CD4-positive, alpha-beta memory T cell (primary cell): ENCODE data around the gene RARG. TPM values are rescaled to one million over a fixed set of nuclear protein-coding genes. Genes with fewer than 3 reads are reported as not detected.
A peak's percentile ranks its signal among the peaks of the same experiment; 100 is the strongest.

Experiments
- CTCF ChIA-PET: fragments of 350-600 bp; sonication (Branson Sonifier 250); formaldehyde crosslinking; loops from one replicate; lab custom pipeline; 2021; ENCODE audit warnings: inconsistent platforms; ENCODE audit not compliant: partially characterized antibody; lab: Charles Lee
- POLR2A ChIA-PET: fragments of 350-600 bp; sonication (Branson Sonifier 250); formaldehyde crosslinking; loops from one replicate; lab custom pipeline; 2021; ENCODE audit not compliant: partially characterized antibody; lab: Charles Lee
- DNase-seq, 5 donors: peaks; one replicate each; pipeline versions ENCODE4 v3.0.0 to v3.0.0-alpha.2; 2020 to 2022; ENCODE audit warnings: mixed read lengths in 1 of 5
- H3K27ac ChIP-seq: one replicate; pipeline ENCODE4 v1.7.0; 2013; ENCODE audit warnings: low read depth, low read length
- H3K27me3 ChIP-seq: 2 replicates; pipeline ENCODE4 v1.7.0; 2013; ENCODE audit warnings: mild to moderate bottlenecking, low read length, moderate library complexity; ENCODE audit not compliant: insufficient read depth
- H3K36me3 ChIP-seq: 2 replicates; pipeline ENCODE4 v1.7.0; 2013; ENCODE audit warnings: mild to moderate bottlenecking, low read length, moderate library complexity; ENCODE audit not compliant: insufficient read depth
- H3K4me1 ChIP-seq: 2 replicates; pipeline ENCODE4 v1.7.0; 2013; ENCODE audit warnings: mild to moderate bottlenecking, low read length, moderate library complexity; ENCODE audit not compliant: insufficient read depth
- H3K4me3 ChIP-seq, 2 donors: one replicate each; pipeline ENCODE4 v1.7.0; 2013; ENCODE audit warnings: low read length in 2 of 2, mild to moderate bottlenecking in 1 of 2
- H3K9me3 ChIP-seq, 2 donors: one replicate each; pipeline ENCODE4 v1.7.0; 2013; ENCODE audit warnings: low read length in 2 of 2, control low read depth in 1 of 2; ENCODE audit not compliant: control insufficient read depth in 1 of 2
- H3K27ac Mint-ChIP-seq, 7 donors: one replicate each; pipeline ENCODE4 v1.8.0; 2020 to 2021; ENCODE audit warnings: mixed read lengths in 7 of 7, mild to moderate bottlenecking in 6 of 7, inconsistent platforms in 3 of 7, moderate library complexity in 3 of 7
- H3K27me3 Mint-ChIP-seq, 2 donors: one replicate each; pipeline ENCODE4 v1.8.0; 2020 to 2021; ENCODE audit warnings: mixed read lengths in 2 of 2
- H3K36me3 Mint-ChIP-seq, 2 donors: one replicate each; pipeline ENCODE4 v1.8.0; 2020 to 2021; ENCODE audit warnings: mixed read lengths in 2 of 2, inconsistent platforms in 1 of 2, mild to moderate bottlenecking in 1 of 2
- H3K4me1 Mint-ChIP-seq, 4 donors: one replicate each; pipeline ENCODE4 v1.8.0; 2020 to 2021; ENCODE audit warnings: mixed read lengths in 4 of 4, mild to moderate bottlenecking in 1 of 4
- H3K4me3 Mint-ChIP-seq, 8 donors: one replicate each; pipeline ENCODE4 v1.8.0; 2020 to 2021; ENCODE audit warnings: mixed read lengths in 8 of 8, mild to moderate bottlenecking in 7 of 8, moderate library complexity in 6 of 8, inconsistent platforms in 3 of 8
- H3K9me3 Mint-ChIP-seq, 8 donors: one replicate each; pipeline ENCODE4 v1.8.0; 2020 to 2021; ENCODE audit warnings: mixed read lengths in 8 of 8, mild to moderate bottlenecking in 5 of 8, inconsistent platforms in 3 of 8, moderate library complexity in 1 of 8
- intact Hi-C: fragments of 100-400 bp; cut with micrococcal nuclease; formaldehyde crosslinking; loops from one replicate; pipeline ENCODE4 v1.15.1; 2023
- polyA plus RNA-seq, 2 donors: library from polyadenylated mRNA; unstranded; fragments of 300-500 nt; fragmentation: Illumina TruSeq; gene quantifications; one replicate each; pipeline ENCODE4 v1.2.3, GENCODE V29; 2021
- total RNA-seq, 2 experiments: library from RNA; stranded (reverse); gene quantifications; one replicate each; pipeline ENCODE4 v1.2.3, GENCODE V29; 2021

The RARG gene
- total and polyA plus RNA-seq, 4 experiments from 2014 or later: 13.2 to 86.0 (median 54.9) TPM

GRCh38 chr12:53232646-53233461 is 845 bp upstream of the RARG start:
- H3K4me3 ChIP-seq: peak overlapping the region; percentile 63 to 90
- Mint-ChIP-seq H3K4me1 (peaks cover 60 to 90% (median 75%) of the 10 kb centered on the region in 4 donors), H3K27me3 (no peaks in the 10 kb centered on the region), H3K27ac (peak overlapping the region; percentile 89 to 98 (median 95)), H3K4me3 (peak overlapping the region; percentile 87 to 98 (median 93)), H3K9me3 (no peaks in the 10 kb centered on the region), H3K36me3 (peaks cover 0 to 8% of the 10 kb centered on the region in 2 donors)
- ChIA-PET POLR2A (interaction anchor here (0.5 to 16.9 kb wide), 6 partner anchors 15 to 128 kb away, joined by 3 to 333 read pairs (median 6); partner anchors contain the start of gene ITGB7), CTCF (interaction anchor here (0.7 to 2.4 kb wide), 9 partner anchors 10 to 36 kb away, joined by 3 to 7 read pairs (median 4); no protein-coding TSS in a partner anchor)
- H3K27ac ChIP-seq: peak overlapping the region; percentile 71
- peak; percentile 51 to 79 (median 66) for DNase-seq
- no peaks in the 10 kb centered on the region for H3K9me3 ChIP-seq
- intact Hi-C loops: loop anchor here (1.0 kb wide), 2 partner anchors 13 to 18 kb away; no protein-coding TSS in a partner anchor
- H3K4me1 ChIP-seq: peaks cover 92% of the 10 kb centered on the region
- H3K36me3 ChIP-seq: peaks cover under 1% of the 10 kb centered on the region
- H3K27me3 ChIP-seq: no peaks in the 10 kb centered on the region

- H3K4me3 ChIP-seq: peak overlapping the region; percentile 54 to 57
- no peaks in the 10 kb centered on the region for H3K27me3 ChIP-seq
- no peak for DNase-seq
- ChIA-PET CTCF (interaction anchor here (1.2 to 2.4 kb wide), 3 partner anchors 16 to 22 kb away, joined by 3 to 6 read pairs (median 5); no protein-coding TSS in a partner anchor), POLR2A (interaction anchor here (1.1 to 16.9 kb wide), 2 partner anchors 13 to 25 kb away, joined by 4 to 333 read pairs; partner anchors contain the start of gene ITGB7)
- peaks cover 3% of the 10 kb centered on the region for H3K36me3 ChIP-seq
- H3K9me3 ChIP-seq: no peaks in the 10 kb centered on the region
- Mint-ChIP-seq H3K4me1 (peaks cover 54 to 89% (median 73%) of the 10 kb centered on the region in 4 donors), H3K27ac (peak overlapping the region in 6 of 7 donors; percentile 48 to 98 (median 90)), H3K9me3 (no peaks in the 10 kb centered on the region), H3K27me3 (no peaks in the 10 kb centered on the region), H3K36me3 (peaks cover 5 to 17% of the 10 kb centered on the region in 2 donors), H3K4me3 (peak overlapping the region; percentile 72 to 89 (median 80))
- H3K4me1 ChIP-seq: peaks cover 90% of the 10 kb centered on the region
- intact Hi-C loops: no loop called here
- H3K27ac ChIP-seq: peak overlapping the region; percentile 68
Measured at GRCh38 chr12:53231671-53231920, 413 bp downstream of the RARG start.

- peak overlapping the region; percentile 68 for H3K27ac ChIP-seq
- H3K9me3 Mint-ChIP-seq: no peaks in the 10 kb centered on the region
- ChIA-PET POLR2A (interaction anchor here (0.8 to 16.9 kb wide), 5 partner anchors 12 to 65 kb away, joined by 3 to 333 read pairs (median 4); partner anchors contain the start of gene PFDN5), CTCF (interaction anchor here (0.8 to 1.3 kb wide), 2 partner anchors 14 to 24 kb away, joined by 3 to 6 read pairs; no protein-coding TSS in a partner anchor)
- H3K27me3 ChIP-seq: no peaks in the 10 kb centered on the region
- H3K27ac Mint-ChIP-seq: peak overlapping the region; percentile 73 to 98 (median 90)
- peaks cover 44 to 86% (median 69%) of the 10 kb centered on the region in 4 donors for H3K4me1 Mint-ChIP-seq
- peak overlapping the region; percentile 16 to 85 (median 70) for H3K4me3 Mint-ChIP-seq
- H3K4me1 ChIP-seq: peaks cover 85% of the 10 kb centered on the region
- DNase-seq: peak in 1 of 5 donors; percentile 58
- H3K4me3 ChIP-seq: no peak overlapping the region
- H3K36me3 Mint-ChIP-seq: peaks cover 5 to 17% of the 10 kb centered on the region in 2 donors
- H3K27me3 Mint-ChIP-seq: no peaks in the 10 kb centered on the region
- no peaks in the 10 kb centered on the region for H3K9me3 ChIP-seq
- H3K36me3 ChIP-seq: peaks cover 3% of the 10 kb centered on the region
- intact Hi-C loops: no loop called here
Measured at GRCh38 chr12:53230108-53230845, 1.7 kb downstream of the RARG start.

GRCh38 chr12:53229454-53229853 is 2.6 kb downstream of the RARG start:
- no peaks in the 10 kb centered on the region for H3K27me3 ChIP-seq
- ChIA-PET POLR2A (interaction anchor here (0.8 to 16.9 kb wide), 7 partner anchors 11 to 66 kb away, joined by 3 to 333 read pairs (median 4); partner anchors contain the start of gene PFDN5), CTCF (interaction anchor here (0.8 to 1.4 kb wide), 2 partner anchors 9 to 13 kb away, joined by 3 to 4 read pairs; no protein-coding TSS in a partner anchor)
- no peaks in the 10 kb centered on the region for H3K9me3 Mint-ChIP-seq
- no peak for DNase-seq
- peak overlapping the region; percentile 73 to 98 (median 86) for H3K27ac Mint-ChIP-seq
- peak overlapping the region in 6 of 8 donors; percentile 5 to 68 (median 40) for H3K4me3 Mint-ChIP-seq
- H3K4me3 ChIP-seq: no peak overlapping the region
- H3K4me1 ChIP-seq: peaks cover 85% of the 10 kb centered on the region
- intact Hi-C loops: no loop called here
- peaks cover 3% of the 10 kb centered on the region for H3K36me3 ChIP-seq
- H3K36me3 Mint-ChIP-seq: peaks cover 5 to 17% of the 10 kb centered on the region in 2 donors
- H3K9me3 ChIP-seq: no peaks in the 10 kb centered on the region
- H3K27me3 Mint-ChIP-seq: no peaks in the 10 kb centered on the region
- peaks cover 47 to 86% (median 70%) of the 10 kb centered on the region in 4 donors for H3K4me1 Mint-ChIP-seq
- no peak overlapping the region for H3K27ac ChIP-seq

GRCh38 chr12:53227836-53228235 is 4.2 kb downstream of the RARG start:
- intact Hi-C loops: no loop called here
- peaks cover 52 to 87% (median 72%) of the 10 kb centered on the region in 4 donors for H3K4me1 Mint-ChIP-seq

GRCh38 chr12:53227341-53227740 is 4.7 kb downstream of the RARG start:
- no peak overlapping the region for H3K4me3 ChIP-seq
- ChIA-PET POLR2A (interaction anchor here (1.3 to 1.5 kb wide), 3 partner anchors 8 to 27 kb away, joined by 3 to 5 read pairs (median 3); a partner anchor contains a TSS), CTCF (no interaction called here)
- peaks cover 5 to 18% of the 10 kb centered on the region in 2 donors for H3K36me3 Mint-ChIP-seq
- H3K9me3 ChIP-seq: no peaks in the 10 kb centered on the region
- H3K4me3 Mint-ChIP-seq: peak overlapping the region in 3 of 8 donors; percentile 36 to 55 (median 53)
- no peaks in the 10 kb centered on the region for H3K27me3 ChIP-seq
- H3K4me1 ChIP-seq: peaks cover 85% of the 10 kb centered on the region
- H3K27ac Mint-ChIP-seq: peak overlapping the region in 4 of 7 donors; percentile 59 to 98 (median 84)
- no peaks in the 10 kb centered on the region for H3K9me3 Mint-ChIP-seq
- peaks cover 51 to 87% (median 71%) of the 10 kb centered on the region in 4 donors for H3K4me1 Mint-ChIP-seq
- H3K27me3 Mint-ChIP-seq: no peaks in the 10 kb centered on the region
- peaks cover 3% of the 10 kb centered on the region for H3K36me3 ChIP-seq
- no peak overlapping the region for H3K27ac ChIP-seq
- DNase-seq: no peak
- intact Hi-C loops: no loop called here

More at GRCh38 chr12:53227836-53228235, 4.2 kb downstream of the RARG start:
- Mint-ChIP-seq H3K4me3 (peak overlapping the region in 1 of 8 donors; percentile 65), H3K27me3 (no peaks in the 10 kb centered on the region), H3K36me3 (peaks cover 5 to 18% of the 10 kb centered on the region in 2 donors), H3K27ac (peak overlapping the region in 5 of 7 donors; percentile 57 to 98 (median 82)), H3K9me3 (no peaks in the 10 kb centered on the region)
- Histone ChIP-seq H3K4me3 (no peak overlapping the region), H3K36me3 (peaks cover 3% of the 10 kb centered on the region), H3K9me3 (no peaks in the 10 kb centered on the region), H3K27ac (peak overlapping the region; percentile 6), H3K4me1 (peaks cover 85% of the 10 kb centered on the region), H3K27me3 (no peaks in the 10 kb centered on the region)
- POLR2A ChIA-PET: interaction anchor here (0.9 to 1.5 kb wide), 4 partner anchors 8 to 27 kb away, joined by 3 to 5 read pairs (median 3); a partner anchor contains a TSS
- CTCF ChIA-PET: no interaction called here
- no peak for DNase-seq
